ENCODE results near the gene AKAP6. TPM values are rescaled to one million over a fixed set of nuclear protein-coding genes. Genes with fewer than 3 reads are reported as not detected.

Gene AKAP6
- total RNA-seq, 1 donor from 2014 or later = 0.53 TPM

GRCh38 chr14:32363761-32364160 lies 34.7 kb downstream of the AKAP6 start:
- Mint-ChIP-seq H3K4me1 (no peaks in the 10 kb centered on the region), H3K9me3 (no peaks in the 10 kb centered on the region), H3K4me3 (no peak overlapping the region), H3K27ac (no peak overlapping the region), H3K27me3 (peaks cover 3% of the 10 kb centered on the region), H3K36me3 (ENCODE audit: low read depth) (no peaks in the 10 kb centered on the region)
- intact Hi-C loops (cut with micrococcal nuclease) = no loop called here
- DNase-seq (no peak), ATAC-seq (ENCODE audit: low read depth) (no peak)
- TF ChIP-seq CTCF (IDR thresholded peaks at IDR 0.05) = no peak
- POLR2A ChIA-PET = no interaction called here
- CTCF ChIA-PET = no interaction called here

- H3K4me1 Mint-ChIP-seq = no peaks in the 10 kb centered on the region
- ChIA-PET POLR2A (no interaction called here), CTCF (no interaction called here)
- H3K9me3 Mint-ChIP-seq = no peaks in the 10 kb centered on the region
- H3K27me3 Mint-ChIP-seq = peaks cover 3% of the 10 kb centered on the region
- no peak overlapping the region for H3K27ac Mint-ChIP-seq
- DNase-seq = no peak
- no peaks in the 10 kb centered on the region for H3K36me3 Mint-ChIP-seq (ENCODE audit: low read depth)
- intact Hi-C loops (cut with micrococcal nuclease) = no loop called here
- no peak for TF ChIP-seq CTCF (IDR thresholded peaks at IDR 0.05)
- no peak for ATAC-seq (ENCODE audit: low read depth)
- no peak overlapping the region for H3K4me3 Mint-ChIP-seq
Observed at GRCh38 chr14:32364941-32365340, 35.8 kb downstream of the AKAP6 start.

- Mint-ChIP-seq H3K27me3 (peaks cover 3% of the 10 kb centered on the region), H3K4me1 (no peaks in the 10 kb centered on the region), H3K27ac (no peak overlapping the region), H3K4me3 (no peak overlapping the region), H3K9me3 (no peaks in the 10 kb centered on the region), H3K36me3 (ENCODE audit: low read depth) (no peaks in the 10 kb centered on the region)
- POLR2A ChIA-PET = no interaction called here
- TF ChIP-seq CTCF (IDR thresholded peaks at IDR 0.05) = no peak
- DNase-seq (no peak), ATAC-seq (ENCODE audit: low read depth) (no peak)
- CTCF ChIA-PET = no interaction called here
- intact Hi-C loops (cut with micrococcal nuclease) = no loop called here
Observed at GRCh38 chr14:32366256-32366879, 37.3 kb downstream of the AKAP6 start.

GRCh38 chr14:32366986-32367385 lies 37.9 kb downstream of the AKAP6 start:
- no peaks in the 10 kb centered on the region for H3K9me3 Mint-ChIP-seq
- CTCF ChIA-PET = no interaction called here
- intact Hi-C loops (cut with micrococcal nuclease) = no loop called here
- peaks cover 3% of the 10 kb centered on the region for H3K27me3 Mint-ChIP-seq
- POLR2A ChIA-PET = no interaction called here
- ATAC-seq (ENCODE audit: low read depth) (no peak), DNase-seq (no peak)
- H3K36me3 Mint-ChIP-seq (ENCODE audit: low read depth) = no peaks in the 10 kb centered on the region
- no peak for TF ChIP-seq CTCF (IDR thresholded peaks at IDR 0.05)
- no peaks in the 10 kb centered on the region for H3K4me1 Mint-ChIP-seq
- no peak overlapping the region for H3K27ac Mint-ChIP-seq
- no peak overlapping the region for H3K4me3 Mint-ChIP-seq

- POLR2A ChIA-PET = no interaction called here
- Mint-ChIP-seq H3K27ac (no peak overlapping the region), H3K9me3 (no peaks in the 10 kb centered on the region), H3K27me3 (peaks cover 3% of the 10 kb centered on the region), H3K36me3 (ENCODE audit: low read depth) (no peaks in the 10 kb centered on the region), H3K4me3 (no peak overlapping the region), H3K4me1 (no peaks in the 10 kb centered on the region)
- ATAC-seq (ENCODE audit: low read depth) (no peak), DNase-seq (no peak)
- TF ChIP-seq CTCF (IDR thresholded peaks at IDR 0.05) = no peak
- intact Hi-C loops (cut with micrococcal nuclease) = no loop called here
- CTCF ChIA-PET = no interaction called here
Observed at GRCh38 chr14:32367516-32367915, 38.4 kb downstream of the AKAP6 start.
